ENCODE measurements around the gene LGALS7. TPM values are rescaled to one million over a fixed set of nuclear protein-coding genes. Genes with fewer than 3 reads are reported as not detected.

The LGALS7 gene
- polyA plus RNA-seq, 1 experiment, result not detected

DNA sequence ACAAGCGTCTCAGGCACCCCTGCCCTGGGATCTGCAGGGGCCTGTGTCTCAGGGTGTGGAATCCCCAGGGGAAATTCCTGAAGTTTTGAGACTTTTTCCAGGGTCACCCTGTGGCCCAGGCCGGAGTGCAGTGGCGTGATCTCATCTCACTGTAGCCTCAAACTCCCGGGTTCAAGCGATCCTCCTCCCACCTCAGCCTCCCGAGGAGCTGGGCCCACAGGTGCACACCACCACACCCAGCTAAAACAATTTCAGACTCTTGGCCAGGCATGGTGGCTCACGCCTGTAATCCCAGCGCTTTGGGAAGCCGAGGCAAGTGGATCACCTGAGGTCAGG, 33.1 kb downstream of the LGALS7 start:
- Histone ChIP-seq H3K36me3 (ENCODE audit: control insufficient read depth, insufficient read depth, low read length) (no peaks in the 10 kb centered on the region), H3K4me3 (ENCODE audit: low read depth, low read length) (no peak overlapping the region), H3K27me3 (ENCODE audit: control insufficient read depth, insufficient read depth, low read length) (no peaks in the 10 kb centered on the region)
- TF ChIP-seq CTCF (IDR thresholded peaks at IDR 0.05; ENCODE audit: insufficient read depth, low read depth, low read length), result no peak
- ChIA-PET POLR2A (no interaction called here), CTCF (interaction anchor here (1.3 kb wide), 1 partner anchor 30 kb away, joined by 3 read pairs; no protein-coding TSS in a partner anchor)
- DNase-seq (ENCODE audit: low read depth), result no peak

GRCh38 chr19:38739440-38740256, 33.7 kb downstream of the LGALS7 start:
- Histone ChIP-seq H3K4me3 (ENCODE audit: low read depth, low read length) (no peak overlapping the region), H3K27me3 (ENCODE audit: control insufficient read depth, insufficient read depth, low read length) (no peaks in the 10 kb centered on the region), H3K36me3 (ENCODE audit: control insufficient read depth, insufficient read depth, low read length) (no peaks in the 10 kb centered on the region)
- DNase-seq (ENCODE audit: low read depth), result no peak
- no peak for TF ChIP-seq CTCF (IDR thresholded peaks at IDR 0.05; ENCODE audit: insufficient read depth, low read depth, low read length)
- ChIA-PET POLR2A (no interaction called here), CTCF (interaction anchor here (0.7 to 1.3 kb wide), 2 partner anchors 10 to 30 kb away, joined by 3 to 4 read pairs; no protein-coding TSS in a partner anchor)

DNA sequence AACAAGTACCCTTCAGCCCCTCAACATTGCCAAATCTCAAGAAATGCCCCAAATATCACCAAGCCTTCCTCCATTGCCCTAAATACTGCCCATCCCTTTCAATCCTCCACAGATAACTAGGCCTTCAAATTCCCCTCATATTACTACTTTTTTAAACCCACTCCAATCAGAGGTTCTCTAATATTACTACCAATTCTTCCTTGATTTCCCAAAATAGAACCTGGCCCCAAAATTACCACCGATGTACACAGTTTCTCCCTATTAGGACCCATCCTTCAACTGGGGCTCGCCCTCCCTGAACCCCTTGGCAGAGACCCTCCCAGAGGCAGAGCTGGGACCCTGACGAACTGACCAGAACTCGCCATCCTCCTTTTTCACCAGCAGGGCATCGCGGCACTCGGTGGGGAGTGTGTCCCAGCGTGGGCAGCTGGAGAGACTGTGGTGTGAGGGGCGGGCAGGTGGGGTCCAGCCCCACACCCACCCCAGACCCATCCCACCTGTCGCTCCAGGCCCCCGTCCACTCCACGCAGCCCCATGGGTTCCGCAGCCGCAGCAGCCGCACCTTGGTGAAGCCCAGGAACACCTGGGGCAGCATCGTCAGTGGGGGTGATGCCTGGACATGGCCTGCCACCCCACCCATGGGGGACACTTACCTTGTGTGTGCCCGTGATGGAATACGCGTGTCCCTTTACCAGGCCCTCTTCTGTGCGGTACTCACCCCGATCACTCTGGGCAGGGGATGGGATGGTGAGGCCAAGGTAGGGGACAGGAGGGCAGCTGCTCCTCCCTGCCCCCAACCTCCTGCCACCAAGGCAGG, 35.2 kb downstream of the LGALS7 start:
- H3K4me3 ChIP-seq (ENCODE audit: low read depth, low read length), result no peak overlapping the region
- CTCF ChIA-PET, result interaction anchor here (1.5 kb wide), 1 partner anchor 32 kb away, joined by 3 read pairs; no protein-coding TSS in a partner anchor
- DNase-seq (ENCODE audit: low read depth), result no peak
- POLR2A ChIA-PET, result no interaction called here
- no peaks in the 10 kb centered on the region for H3K27me3 ChIP-seq (ENCODE audit: control insufficient read depth, insufficient read depth, low read length)
- no peak for TF ChIP-seq CTCF (IDR thresholded peaks at IDR 0.05; ENCODE audit: insufficient read depth, low read depth, low read length)
- no peaks in the 10 kb centered on the region for H3K36me3 ChIP-seq (ENCODE audit: control insufficient read depth, insufficient read depth, low read length)

- 0 out of 2 replicates have a peak, but pooled peaks cover 4% of the 10 kb centered on the region for H3K36me3 ChIP-seq (ENCODE audit: control insufficient read depth, insufficient read depth, low read length)
- ChIA-PET POLR2A (no interaction called here), CTCF (interaction anchor here (1.5 kb wide), 1 partner anchor 32 kb away, joined by 3 read pairs; no protein-coding TSS in a partner anchor)
- no peak for DNase-seq (ENCODE audit: low read depth)
- no peak for TF ChIP-seq CTCF (IDR thresholded peaks at IDR 0.05; ENCODE audit: insufficient read depth, low read depth, low read length)
- no peaks in the 10 kb centered on the region for H3K27me3 ChIP-seq (ENCODE audit: control insufficient read depth, insufficient read depth, low read length)
- no peak overlapping the region; the same call in 1 of the 2 replicates for H3K4me3 ChIP-seq (ENCODE audit: low read depth, low read length)
Measured at GRCh38 chr19:38737281-38737865, 35.9 kb downstream of the LGALS7 start.
